Measurements from ENCODE around the gene CLTCL1.
"Not testable (repeated sequence)": the region's sequence is repeated elsewhere in the genome, so short reads cannot be mapped to it uniquely, and the experiment has no call there.

CLTCL1 gene

DNA sequence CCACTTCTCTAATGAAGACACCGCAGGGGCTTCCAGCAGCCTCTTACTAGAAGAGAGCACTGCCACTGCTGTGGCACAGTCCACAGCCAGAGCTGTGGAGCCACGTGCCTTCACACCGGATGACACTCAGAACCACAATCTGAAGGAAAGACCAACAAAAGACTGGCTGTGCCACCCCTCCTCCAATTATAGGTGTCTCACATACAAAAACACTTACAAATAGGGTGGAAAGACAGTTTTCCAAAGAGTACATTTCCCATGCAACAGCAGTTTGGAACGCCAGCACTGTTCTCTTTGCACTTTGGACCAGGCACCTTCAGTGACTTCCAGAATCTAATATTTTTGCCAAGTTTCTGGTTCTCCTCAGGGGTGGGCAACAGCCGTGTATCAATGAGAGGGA is 74.9 kb downstream of the CLTCL1 start:
- no peak for DNase-seq

GRCh38 chr22:19215360-19215759 is 76.2 kb downstream of the CLTCL1 start:
- no peak for DNase-seq

DNA sequence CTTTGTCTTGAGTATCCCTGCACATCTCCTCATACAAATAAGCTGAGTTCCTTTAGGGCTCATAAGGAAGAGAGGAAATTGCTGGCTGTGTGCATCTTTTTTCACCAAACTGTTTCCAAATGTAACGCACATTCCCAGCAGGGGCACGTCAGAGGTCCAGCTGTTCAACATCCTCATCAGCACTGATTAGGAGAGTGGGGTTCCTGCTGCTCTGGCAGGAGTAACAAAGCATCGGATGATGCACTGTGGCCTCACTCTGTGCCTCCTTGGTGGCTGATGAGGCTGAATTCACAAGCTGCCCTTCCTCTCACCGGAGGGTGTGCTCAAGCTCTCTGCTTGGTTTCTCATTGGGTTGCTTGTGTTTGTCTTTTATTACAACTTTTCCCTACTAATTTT is 77.4 kb downstream of the CLTCL1 start:
- no peak for DNase-seq

- DNase-seq, result no peak
Measured at GRCh38 chr22:19213442-19214077, 78.0 kb downstream of the CLTCL1 start.

- DNase-seq, result no peak
Measured at GRCh38 chr22:19213001-19213400, 78.5 kb downstream of the CLTCL1 start.

GRCh38 chr22:19212302-19212870 is 79.1 kb downstream of the CLTCL1 start:
- no peak for DNase-seq

DNA sequence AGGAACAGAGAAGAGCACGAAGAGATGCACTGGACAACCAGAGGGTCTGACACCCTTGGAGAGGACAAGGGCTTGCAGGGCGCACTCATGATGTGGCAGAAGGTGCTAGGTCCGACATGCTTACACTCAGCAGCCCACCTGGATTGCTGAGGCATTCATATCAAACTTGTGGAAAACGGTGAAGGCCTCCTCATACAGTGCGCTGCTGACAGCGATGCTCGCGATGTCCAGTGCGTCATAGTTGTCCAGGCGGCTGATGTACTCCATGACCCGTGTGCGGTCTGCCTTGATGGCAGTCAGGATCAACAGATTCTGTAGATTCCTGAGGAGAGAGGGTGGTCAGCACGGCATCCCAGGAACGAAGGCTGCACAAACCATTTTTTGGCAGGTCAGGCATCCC is 81.3 kb downstream of the CLTCL1 start:
- DNase-seq, result no peak

DNA sequence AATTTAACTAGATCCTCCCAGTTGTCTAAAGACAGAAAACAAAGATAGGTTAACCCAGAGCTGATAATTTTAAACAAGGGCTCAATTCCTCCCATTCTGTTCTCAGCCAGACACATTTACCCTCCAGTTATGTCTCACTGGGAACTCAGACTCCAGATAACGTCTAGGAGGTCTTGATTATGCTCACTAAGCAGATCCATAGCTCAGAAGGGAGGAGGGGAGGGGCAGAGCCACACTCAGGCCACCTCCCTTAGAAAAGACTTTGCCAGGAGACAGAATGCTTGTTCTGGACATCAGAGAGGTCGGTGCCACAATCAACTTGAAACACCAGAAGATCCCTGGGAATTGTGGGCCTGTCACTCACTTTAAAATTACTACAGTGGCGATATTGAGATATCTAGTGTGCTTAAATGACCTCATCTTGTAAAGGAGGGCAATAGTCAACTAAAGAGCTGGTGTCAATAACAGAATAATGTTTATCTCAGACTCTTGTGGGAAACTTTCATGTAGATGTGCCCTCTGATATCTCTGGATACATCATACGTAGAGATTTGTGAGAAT is 83.2 kb downstream of the CLTCL1 start:
- DNase-seq, result no peak

DNA sequence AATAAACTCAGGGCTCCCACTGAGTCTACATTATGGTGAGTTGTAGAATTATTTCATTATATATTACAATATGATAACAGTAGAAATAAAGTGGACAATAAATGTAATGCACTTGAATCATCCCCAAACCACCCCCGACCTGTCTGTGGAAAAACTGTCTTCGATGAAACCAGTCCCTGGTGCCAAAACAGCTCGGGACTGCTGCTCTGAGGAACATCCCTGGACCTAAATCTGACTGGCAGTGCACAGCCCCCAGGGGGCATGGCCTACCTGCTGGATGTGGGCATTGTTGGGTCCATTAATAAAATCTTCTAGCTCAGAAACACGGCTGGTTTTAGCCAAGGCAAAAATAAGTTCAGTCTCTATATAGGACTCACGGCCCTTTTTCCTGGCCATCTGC is 83.6 kb downstream of the CLTCL1 start:
- DNase-seq, result no peak

DNA sequence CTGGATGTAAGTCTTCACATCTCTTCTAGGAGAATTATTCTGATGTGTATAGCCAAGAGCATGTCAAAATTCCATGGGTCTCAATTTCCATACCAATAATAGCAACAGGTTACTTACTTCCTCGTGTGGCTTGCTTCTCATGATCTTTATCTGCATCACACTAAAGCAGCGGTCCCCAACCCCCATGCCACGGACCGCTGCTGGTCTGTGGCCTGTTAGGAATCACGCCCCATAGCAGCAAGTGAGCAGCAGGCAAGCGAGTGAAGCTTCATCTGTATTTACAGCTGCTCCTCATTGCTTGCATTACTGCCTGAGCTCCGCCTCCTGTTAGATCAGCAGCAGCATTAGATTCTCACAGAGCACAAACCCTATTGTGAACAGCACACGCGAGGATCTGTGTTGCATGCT is 84.1 kb downstream of the CLTCL1 start:
- DNase-seq, result no peak

DNA sequence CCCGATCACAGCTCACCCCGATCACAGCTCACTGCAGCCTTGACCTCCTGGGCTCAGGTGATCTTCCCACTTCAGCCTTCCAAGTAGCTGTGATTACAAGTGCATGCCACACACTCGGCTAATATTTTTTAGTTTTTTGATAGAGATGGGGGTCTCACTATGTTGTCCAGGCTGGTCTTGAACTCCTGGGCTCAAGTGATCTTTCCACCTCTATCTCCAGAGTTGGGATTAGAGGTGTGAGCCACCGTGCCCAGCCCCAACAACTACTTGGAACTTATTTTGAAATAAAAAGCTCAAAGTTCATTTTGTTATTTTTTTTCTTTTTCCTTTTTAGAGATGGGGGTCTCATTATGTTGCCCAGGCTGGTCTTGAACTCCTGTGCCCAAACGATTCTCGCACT is 85.2 kb downstream of the CLTCL1 start:
- DNase-seq, result no peak

DNA sequence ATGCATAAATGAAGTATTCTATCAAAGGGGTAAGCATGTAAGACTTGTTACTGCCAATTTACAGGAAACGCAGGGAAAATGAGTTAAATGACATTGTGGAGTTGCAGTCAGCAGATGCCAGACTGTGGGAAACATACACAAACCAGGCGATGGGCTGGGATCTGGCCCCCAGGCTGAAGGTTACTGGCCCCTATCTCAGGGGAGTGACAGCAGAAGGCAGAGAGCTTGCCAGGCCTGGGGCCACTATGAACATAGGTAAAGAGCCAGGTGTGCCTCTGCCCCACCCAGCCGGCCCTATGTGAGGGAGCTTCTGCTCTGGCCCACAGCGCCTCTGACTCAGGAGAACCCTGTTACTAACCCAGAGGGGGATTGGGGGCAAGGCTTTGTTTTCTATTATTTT is 86.9 kb downstream of the CLTCL1 start:
- DNase-seq, result no peak

DNA sequence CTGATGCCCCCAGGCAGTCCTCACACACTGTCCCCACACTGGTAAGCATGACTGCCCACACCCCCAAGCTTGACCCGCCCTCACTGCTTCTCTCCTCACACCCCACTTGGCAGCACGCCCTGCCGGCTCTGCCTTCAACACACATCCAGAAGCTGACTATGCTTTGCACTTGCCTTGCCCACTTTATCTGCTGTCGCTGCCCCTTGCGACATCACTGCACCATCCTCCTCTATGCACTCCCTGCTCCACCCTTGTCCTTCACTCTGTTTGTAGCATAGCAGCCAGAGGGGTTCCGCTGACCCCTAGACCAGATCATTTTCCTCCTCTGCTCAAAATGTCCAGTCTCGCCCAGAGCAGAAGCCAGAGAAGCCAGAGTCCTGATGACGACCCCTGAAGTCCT is 87.7 kb downstream of the CLTCL1 start:
- no peak for DNase-seq

- not testable (repeated sequence) for DNase-seq
Measured at GRCh38 chr22:19202799-19203186, 88.7 kb downstream of the CLTCL1 start.

GRCh38 chr22:19201869-19202798 is 89.4 kb downstream of the CLTCL1 start:
- no peak for DNase-seq

GRCh38 chr22:19201130-19201868 is 90.2 kb downstream of the CLTCL1 start:
- DNase-seq, result no peak

GRCh38 chr22:19199479-19199878 is 92.0 kb downstream of the CLTCL1 start:
- no peak for DNase-seq

- no peak for DNase-seq
Measured at GRCh38 chr22:19197997-19198865, 93.3 kb downstream of the CLTCL1 start.

- no peak for DNase-seq
Measured at GRCh38 chr22:19196841-19197612, 94.5 kb downstream of the CLTCL1 start.

- no peak for DNase-seq
Measured at GRCh38 chr22:19195796-19196731, 95.5 kb downstream of the CLTCL1 start.
